ENCODE measurements around the gene NDUFAF7.
"Not testable (repeated sequence)": the region's sequence is repeated elsewhere in the genome, so short reads cannot be mapped to it uniquely, and the experiment has no call there.

NDUFAF7 gene

DNA sequence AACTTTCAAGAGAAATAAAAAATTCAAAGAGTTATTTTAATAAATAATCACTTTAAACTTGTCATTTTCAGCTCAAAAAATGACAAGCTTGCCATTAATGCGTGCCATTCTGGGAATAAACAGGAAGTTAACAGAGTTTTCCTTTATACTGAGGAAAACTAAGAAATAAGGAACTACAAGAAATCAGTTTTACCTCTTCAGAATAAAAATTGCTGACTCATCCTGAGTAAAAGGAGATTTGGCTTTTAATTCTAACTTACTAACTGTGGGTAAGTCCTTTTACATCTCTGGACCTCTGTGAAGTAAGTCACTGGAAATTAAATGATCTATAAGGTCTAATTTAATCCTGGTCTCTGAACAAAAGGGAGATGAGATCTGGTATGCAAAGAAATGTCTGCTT, 16.2 kb upstream of the NDUFAF7 start:
- no peak for ATAC-seq
- DNase-seq = no peak

DNA sequence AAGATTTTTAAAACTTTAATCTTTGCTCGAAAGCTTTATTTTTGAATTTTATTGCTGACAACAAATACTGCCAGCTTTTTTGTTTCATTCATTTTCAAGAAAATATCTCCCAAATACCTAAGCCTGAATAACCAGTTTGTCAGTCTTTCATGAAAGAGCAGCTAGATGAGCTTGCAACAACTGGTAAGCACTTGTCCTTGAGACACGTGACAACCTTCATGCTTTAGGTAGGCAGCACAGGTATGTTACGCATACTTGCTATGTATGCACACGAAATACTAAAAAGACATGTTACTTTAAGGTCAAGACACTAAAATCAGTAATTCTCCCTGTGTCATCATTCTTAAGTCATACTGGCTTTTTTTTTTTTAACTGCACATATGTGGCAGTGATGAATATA, 12.4 kb upstream of the NDUFAF7 start:
- ATAC-seq (no peak), DNase-seq (no peak)

DNA sequence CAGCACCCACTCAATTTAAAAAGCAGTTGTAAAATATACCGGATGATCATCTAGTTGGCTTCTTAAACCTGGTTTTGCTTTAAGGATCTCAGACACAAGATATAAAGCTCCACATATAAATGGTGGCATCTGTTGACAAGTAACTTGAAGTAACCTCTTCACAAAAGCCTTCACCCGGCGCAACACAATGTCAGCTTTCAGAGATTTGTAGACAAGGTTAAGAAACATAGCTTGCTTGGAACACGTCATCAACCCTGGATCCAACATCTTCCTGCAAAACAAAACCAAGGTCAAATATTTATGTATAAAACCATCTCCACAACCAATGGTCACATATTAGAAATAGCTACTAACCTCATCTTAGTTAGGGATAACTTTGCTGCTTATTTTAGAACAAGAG, 8.3 kb upstream of the NDUFAF7 start:
- ATAC-seq (no peak), DNase-seq (no peak)

DNA sequence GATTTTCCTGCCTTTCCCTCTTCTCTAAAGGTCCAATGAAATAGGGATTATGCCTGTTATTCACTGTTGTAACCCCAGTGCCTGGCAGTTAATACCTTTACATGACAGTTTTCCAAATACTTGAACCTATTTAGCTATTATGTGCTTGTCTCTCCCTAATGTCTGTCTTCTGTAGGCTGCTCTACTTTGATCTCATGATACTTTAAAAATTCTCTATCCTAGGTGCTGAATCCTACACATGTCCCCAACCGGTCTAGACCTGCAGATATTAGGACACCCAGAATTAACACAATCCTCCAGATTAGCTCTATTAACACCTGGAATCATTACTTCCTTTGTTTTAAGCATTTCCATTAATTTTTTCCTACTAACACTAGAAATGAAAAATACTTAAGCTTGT, 7.4 kb upstream of the NDUFAF7 start:
- ATAC-seq (no peak), DNase-seq (no peak)

DNA sequence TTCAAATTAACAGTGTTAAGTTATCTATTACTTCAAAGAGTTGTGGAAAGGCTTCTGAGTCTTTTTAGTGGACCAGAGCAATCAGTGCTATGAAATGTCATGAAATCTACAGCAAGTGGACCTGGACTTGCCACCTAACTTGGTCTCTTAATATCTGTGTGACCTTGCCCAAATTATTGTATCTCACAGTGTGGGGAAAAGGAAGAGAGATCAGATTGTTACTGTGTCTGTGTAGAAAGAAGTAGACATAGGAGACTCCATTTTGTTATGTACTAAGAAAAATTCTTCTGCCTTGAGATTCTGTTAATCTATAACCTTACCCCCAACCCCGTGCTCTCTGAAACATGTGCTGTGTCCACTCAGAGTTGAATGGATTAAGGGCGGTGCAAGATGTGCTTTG, 6.3 kb upstream of the NDUFAF7 start:
- not testable (repeated sequence) for ATAC-seq, DNase-seq

DNA sequence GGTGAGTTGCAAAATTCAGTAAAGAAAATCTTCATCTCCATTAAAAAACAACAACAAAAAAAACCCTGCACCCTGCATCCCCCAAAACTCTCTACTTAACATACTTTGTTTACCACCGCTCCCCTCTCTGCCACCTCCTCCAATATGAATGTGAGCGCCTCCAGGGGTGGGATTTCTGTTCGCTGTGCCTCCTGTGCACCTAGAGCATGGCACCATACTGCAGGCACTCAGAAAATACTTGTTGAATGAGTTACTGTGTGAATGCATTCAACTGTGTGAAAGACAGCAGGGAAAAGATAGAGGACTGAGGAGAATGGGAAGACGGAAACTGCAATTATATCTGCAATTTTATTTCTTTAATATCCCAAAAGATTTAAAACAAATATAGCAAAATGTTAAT, 4.6 kb upstream of the NDUFAF7 start:
- DNase-seq (no peak), ATAC-seq (no peak)

DNA sequence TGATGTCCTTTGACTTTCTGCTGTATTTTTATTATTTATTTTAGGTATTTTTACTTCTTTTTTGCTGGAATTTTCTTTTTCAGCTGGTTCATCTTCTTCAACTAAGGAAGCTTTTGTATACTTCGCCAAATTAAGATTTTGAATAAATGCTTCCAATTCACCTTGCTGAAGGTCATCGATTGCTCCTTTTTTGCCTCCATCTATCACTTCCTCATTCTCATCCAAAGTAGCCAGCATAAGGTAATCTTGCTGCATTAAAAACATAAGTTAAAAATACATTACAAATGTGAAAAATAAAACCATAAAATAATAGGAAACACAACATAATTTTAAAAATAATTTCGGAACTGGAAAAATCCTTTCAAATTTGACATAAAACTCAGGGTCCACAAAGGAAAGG, 2.7 kb upstream of the NDUFAF7 start:
- ATAC-seq (no peak), DNase-seq (no peak)

DNA sequence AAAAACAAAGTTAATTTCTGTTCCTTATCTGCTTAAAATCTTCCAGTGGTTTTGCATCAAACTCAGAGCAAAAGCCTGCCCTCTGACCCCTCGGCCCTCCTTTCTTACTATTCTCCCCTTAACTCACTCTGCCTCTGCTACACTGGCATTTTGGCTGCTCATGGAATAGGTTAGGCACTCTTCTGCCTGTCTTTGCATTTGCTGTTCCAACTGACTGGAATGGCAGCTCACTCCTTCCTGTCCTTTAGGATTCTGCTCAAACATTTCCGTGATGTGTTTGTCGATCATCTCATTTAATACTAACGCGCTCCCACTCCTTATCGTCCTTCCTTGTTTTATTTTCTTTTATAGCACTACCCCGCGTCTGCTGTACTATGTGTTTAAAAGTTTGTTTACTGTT, 877 bp upstream of the NDUFAF7 start:
- DNase-seq (no peak), ATAC-seq (no peak)

DNA sequence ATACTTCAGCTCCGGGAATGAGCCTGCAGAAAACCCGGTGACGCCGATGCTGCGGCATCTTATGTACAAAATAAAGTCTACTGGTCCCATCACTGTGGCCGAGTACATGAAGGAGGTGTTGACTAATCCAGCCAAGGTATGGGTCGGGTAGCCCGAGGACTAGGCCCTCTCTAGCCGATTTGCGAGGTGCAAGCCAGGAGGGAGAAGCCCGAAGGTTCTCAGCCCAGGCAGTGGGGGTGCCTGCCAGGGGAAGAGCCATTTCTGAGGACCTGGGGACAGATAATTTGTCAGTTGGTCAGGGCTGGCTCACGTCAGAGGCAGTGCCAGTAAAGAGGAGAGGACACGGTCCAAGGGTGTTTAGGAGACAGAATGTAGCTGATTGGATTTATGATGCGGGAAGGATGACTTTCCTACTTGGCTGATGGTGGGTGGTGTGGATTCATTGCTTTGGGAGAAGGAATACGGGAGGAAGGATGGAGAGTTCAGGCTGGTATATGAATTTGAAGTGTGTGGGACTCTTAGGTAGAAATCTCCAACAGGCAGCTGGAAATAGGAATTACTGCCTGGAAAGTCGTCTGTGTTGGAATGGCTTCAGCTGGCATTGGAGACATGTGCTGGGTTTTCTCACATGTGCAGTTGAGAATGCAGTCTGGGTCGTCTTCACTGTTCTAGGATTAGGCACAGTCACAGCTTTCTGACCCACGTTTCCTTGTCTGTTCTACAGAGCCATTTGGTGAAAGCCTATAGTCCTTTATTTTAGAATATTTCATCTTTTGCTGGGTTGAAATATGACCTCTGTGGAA, 874 bp downstream of the NDUFAF7 start:
- DNase-seq (peak; percentile 22), ATAC-seq (no peak)

DNA sequence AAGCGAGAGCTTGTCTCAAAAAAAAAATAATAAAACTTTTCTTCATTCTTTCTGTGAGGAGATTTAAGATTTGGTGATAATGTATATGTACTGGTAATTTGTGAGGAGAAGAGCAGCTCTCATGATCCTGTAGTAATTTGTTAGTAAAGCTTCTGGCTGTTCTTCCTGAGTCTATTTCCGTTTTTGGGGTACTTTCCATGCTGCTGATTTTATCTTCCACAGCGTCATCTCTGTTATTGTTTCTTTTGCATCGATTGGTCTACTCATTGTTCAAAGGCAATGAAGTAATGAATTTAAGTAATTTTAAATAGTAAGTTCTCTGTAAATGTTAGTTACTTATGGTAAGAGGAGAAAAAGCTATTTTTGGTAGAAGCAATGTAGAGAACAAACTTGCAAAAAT, 12.0 kb downstream of the NDUFAF7 start:
- ATAC-seq = no peak
- DNase-seq = no peak

DNA sequence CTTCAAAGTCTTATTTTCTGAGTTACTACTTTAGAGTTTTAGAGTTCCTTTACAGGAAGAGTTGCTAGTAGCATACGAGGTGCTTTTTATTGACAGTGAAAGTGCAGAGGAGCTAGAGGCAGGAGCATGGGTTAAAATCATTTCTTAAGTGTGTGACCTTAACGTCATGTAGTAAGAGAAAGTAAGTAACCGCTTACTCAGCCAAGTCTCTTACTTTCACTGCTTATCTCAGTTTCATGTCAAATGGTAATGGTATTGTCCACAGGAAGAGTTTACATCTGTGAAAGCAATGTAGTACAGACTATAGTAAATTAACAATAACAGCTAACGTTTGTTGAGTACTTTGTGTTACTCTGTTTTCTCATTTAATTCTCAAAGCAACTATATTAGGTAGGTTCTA, 12.6 kb downstream of the NDUFAF7 start:
- ATAC-seq (peak; percentile 63), DNase-seq (no peak)

DNA sequence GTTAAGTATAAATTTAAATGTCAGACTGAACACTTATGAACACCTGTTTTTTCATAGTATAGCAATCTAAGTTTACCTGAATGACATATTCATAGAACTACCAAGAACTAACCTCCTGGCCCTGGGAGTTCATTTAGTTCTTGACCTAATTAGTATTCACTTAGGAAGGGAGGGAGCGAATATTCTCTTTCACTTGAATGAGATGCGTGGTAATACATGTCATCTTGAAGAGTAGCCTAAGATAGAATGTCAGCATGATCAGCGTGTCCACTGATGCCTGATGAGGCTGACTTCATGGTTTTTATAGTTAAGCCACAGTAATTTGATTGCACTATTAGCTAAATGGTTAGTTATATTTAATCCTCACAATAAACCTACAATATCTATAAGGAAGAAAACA, 13.3 kb downstream of the NDUFAF7 start:
- ATAC-seq = no peak
- DNase-seq = no peak

DNA sequence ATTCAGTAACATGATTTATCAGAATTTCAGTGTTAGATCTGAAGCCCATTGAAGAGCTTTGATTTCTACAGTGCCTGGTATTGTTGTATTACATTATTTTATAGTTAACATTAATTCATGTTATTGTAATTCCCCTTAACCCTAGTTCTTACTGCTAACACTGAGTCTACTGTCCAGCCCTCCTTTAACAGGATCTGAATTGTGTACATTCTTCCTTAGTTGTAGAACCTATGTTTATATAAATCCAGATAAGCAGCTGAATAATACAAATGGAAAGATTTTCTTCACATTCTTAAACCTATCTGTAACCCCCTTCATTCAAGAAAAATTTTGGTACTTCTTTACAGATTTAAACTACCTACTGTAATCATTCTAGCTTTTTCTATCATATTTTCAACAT, 14.7 kb downstream of the NDUFAF7 start:
- ATAC-seq (no peak), DNase-seq (no peak)

DNA sequence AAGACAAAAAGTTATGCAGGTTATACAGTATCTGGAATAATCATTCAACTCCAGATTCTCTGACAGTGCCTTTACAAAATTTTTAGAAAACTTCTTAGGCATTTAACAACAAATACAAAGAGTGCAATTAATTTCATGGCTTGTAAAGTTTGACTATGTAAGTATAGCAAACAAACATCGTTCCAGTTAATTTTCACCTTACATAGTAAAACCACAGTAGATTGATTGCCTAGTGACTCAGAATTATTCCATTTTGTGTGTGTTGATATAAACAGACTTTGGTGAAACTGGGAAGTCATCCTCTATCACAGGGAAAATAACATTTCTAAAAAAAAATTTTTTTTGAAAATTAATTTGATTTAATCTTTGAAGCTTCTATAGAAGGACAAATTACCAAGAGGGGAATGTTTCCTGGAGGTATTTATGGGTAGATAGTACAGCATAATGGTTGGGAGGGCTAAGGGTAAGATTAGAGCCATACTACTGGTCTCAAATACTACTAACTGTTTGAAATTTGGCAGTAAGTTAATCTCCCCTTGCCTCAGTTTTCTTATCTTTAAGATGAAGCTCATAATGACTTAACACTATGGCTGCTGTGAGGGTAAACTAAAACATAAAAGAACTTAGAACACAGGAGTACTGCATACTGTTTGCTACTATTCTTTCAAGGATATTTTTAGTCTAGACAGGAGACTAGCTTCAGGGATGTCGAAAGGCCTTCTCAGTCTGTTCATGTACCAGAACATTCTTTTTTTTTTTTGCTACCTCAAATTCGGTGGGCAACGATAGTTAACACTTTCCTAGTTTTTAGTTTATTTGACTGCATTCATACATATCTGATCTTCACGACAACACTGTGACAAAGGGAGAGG, 19.6 kb downstream of the NDUFAF7 start:
- ATAC-seq (no peak), DNase-seq (no peak)

DNA sequence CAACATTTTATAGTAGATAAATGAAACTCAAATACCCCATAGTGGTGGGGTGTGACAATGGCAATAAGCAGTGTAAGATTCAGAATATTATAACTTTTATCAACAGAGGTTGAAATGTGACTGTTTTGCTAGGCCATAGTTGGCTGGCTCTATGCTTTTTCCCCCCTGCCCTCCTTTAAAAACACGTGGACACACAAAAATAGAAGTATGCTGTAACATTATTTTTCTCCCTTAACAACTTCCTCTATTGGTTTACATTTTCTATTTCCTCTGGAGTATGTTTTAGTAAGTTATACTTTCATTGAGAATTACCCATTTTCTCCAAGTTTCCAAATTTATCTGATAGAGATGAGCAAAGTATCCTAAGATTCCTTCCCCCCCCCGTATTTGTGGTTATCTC, 31.1 kb downstream of the NDUFAF7 start:
- ATAC-seq (no peak), DNase-seq (no peak)

DNA sequence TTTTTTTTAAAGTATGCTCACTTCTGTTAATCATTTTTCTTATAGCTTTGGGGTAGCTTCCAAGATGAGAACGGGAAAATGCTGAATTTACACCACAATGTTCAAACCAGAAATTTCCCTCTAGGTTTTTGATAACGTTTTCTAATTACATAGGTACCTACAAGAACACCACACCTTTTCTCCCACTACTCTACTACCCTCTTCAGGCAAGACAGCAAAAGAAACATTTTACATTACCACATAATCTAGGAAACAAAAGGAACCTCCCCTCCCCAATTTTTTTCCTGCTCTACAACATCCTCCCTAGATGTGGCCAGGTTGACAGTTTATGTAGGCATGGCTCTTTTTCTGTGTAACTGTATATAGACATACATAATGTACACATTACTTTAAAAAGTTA, 32.4 kb downstream of the NDUFAF7 start:
- DNase-seq = no peak
- no peak for ATAC-seq

DNA sequence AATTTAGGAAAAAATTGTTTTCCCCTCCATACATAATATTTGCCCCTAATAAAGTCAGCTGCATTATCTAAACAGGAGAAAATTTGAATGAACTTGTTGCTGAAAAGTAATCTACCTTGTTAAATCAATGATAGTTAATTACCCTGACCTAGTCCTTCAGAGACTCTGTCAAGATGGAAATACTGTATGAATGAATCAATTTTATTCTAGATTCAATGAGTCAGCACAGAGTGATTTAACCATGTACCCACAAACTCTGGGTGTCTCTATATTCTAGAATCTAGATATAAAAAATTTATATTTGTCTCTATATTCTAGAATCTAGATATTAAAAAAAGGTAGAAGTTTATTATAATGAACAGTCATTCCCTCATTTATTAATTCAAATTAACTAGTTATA, 36.2 kb downstream of the NDUFAF7 start:
- ATAC-seq (no peak), DNase-seq (no peak)

DNA sequence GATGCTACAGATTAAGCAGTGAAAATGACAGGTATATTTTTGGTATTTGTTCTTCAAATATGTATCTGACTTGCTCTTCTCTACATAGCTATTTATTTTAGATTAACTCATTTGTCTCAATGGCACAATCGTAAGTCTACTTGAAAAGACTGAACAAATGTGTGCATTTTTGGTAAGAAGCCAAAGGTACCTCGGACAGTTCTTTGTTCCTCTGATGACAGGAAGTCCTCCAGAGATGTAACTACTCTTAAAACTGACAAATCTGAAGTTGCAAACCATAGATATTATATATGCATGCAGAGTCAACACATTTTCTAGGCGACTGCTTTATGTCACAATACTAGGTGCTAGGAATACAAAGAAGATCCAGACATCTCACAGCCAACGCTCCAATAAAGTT, 36.7 kb downstream of the NDUFAF7 start:
- no peak for ATAC-seq

DNA sequence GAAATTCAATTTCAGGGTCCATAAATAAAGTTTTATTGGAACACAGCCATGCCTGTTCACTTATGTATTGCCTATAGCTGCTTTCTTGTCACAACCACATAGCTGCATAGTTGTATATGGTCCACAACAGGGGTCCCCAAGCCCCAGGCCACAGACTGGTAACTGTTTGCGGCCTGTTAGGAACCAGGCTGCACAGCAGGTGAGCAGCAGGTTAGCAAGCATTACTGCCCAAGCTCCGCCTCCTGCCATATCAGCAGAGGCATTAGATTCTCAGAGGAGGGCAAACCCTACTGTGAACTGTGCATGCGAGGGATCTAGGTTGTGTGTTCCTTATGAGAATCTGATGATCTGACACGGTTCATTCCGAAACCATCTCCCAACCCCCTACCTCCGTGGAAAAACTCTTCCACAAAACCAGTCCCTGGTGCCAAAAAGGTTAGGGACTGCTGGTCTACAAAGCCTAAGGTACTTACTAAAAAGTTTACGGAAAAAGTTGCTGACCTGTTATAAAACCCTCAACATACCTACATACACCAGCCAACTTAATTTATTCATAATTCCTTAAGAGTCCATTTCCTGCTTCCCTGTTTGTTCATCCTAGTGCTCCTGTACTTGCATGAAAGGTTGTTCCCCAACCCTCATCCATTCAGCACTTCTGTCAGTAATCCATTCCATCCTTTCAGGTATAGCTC, 40.1 kb downstream of the NDUFAF7 start:
- ATAC-seq (no peak), DNase-seq (no peak)

More for the DNA sequence above, 36.7 kb downstream of the NDUFAF7 start:
- DNase-seq = no peak

DNA sequence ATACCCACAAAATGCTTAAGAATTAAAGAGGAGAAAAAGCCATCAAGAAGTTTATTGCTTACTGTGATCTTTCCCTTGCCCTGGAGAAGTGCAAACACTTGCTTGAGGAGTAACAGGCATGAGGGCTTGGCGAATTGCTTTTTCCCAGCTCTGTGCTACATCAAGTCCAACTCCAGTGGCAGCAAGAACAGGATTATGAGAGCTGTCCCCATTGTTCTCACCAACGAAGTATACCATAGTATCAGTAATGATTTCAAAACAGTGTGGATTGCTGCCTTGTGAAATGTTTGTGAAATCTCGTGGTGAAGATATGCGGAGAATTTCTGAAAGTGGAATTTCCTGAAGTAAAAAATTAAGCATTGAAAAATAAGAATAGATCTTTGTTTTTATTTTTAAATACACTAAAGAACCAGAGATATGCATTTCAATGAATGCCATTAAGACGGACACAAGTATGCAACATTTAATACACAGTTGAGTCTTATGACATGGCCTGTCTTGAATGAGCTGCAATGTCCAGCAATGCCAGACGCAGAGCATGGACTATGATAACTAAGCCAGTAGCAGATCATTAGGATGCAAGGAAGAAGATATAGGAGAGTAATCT, 43.0 kb downstream of the NDUFAF7 start:
- ATAC-seq = no peak
- no peak for DNase-seq

DNA sequence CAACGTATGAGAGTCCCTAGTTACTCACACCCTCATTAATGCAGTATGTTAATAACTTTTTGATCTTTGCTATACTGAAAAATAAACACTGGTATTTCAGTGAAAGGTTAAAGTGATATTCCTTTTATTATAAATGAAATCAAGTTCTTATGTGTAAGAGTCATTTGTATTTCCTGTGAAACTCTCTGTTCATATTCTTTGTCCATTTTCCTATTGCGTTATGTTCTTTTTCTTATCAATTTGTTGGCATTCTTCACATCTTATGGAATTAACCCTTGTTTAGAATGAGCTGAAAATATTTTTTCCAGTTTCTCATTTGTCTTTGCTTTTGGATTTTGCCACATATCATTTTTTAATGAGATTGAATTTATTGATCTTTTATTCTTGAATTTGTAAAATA, 44.8 kb downstream of the NDUFAF7 start:
- ATAC-seq (no peak), DNase-seq (no peak)

DNA sequence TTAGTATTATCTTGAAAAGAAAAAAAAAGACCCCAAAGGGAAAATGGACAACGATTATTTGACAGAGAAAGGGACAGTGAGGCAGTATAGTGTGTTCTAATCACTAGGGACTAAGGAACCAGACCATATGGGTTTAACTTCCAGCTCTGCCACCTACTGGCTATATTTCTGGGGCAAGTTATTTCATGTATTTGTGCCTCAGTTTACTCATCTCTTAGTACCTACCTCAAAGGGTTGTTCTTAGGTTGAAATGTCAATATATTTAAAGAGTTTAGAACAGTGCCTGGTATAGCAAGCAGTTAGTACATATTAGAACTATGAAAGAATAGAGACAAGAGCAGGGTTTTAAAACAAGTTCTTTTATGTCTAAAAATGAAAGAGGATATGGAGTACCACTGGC, 50.5 kb downstream of the NDUFAF7 start:
- no peak for ATAC-seq

DNA sequence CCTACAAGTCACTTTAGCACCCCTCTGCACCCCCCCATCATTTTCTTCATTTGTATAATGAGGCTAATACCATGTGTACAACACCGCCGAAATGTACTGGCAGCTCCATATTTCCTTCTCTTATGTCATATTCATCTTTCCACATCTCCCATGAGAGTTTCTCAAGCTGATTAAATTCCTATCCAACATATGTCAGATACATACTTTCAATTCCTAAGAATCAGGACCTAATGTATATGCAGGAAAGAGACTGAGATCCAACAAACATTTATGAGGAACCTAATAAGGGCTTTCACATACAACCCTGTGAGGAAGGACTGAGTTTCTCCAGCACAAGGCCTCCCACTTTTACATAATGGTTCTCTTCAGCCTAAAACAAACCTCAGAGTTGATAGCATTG, 51.3 kb downstream of the NDUFAF7 start:
- ATAC-seq (no peak), DNase-seq (no peak)

More for the DNA sequence above, 50.5 kb downstream of the NDUFAF7 start:
- no peak for DNase-seq
